ENCODE measurements around the gene LOXHD1.

LOXHD1 gene

GRCh38 chr18:46625069-46625468 lies 32.0 kb downstream of the LOXHD1 start:
- DNase-seq = no peak

GRCh38 chr18:46624127-46624526 lies 32.9 kb downstream of the LOXHD1 start:
- no peak for DNase-seq

- no peak for DNase-seq
These were observed 33.5 kb downstream of the LOXHD1 start for GRCh38 chr18:46623541-46623940.

- no peak for DNase-seq
These were observed 34.0 kb downstream of the LOXHD1 start for GRCh38 chr18:46622999-46623398.

- DNase-seq = no peak
These were observed 34.6 kb downstream of the LOXHD1 start for GRCh38 chr18:46622451-46622850.

- DNase-seq = no peak
These were observed 35.1 kb downstream of the LOXHD1 start for GRCh38 chr18:46621871-46622270.

GRCh38 chr18:46621111-46621766 lies 35.8 kb downstream of the LOXHD1 start:
- no peak for DNase-seq

- DNase-seq = no peak
These were observed 37.5 kb downstream of the LOXHD1 start for GRCh38 chr18:46619559-46619958.

GRCh38 chr18:46615720-46616119 lies 41.3 kb downstream of the LOXHD1 start:
- no peak for DNase-seq

- DNase-seq = no peak
These were observed 48.0 kb downstream of the LOXHD1 start for GRCh38 chr18:46609048-46609447.

- DNase-seq = no peak
These were observed 49.1 kb downstream of the LOXHD1 start for GRCh38 chr18:46607926-46608325.

GRCh38 chr18:46601141-46601805 lies 55.7 kb downstream of the LOXHD1 start:
- no peak for DNase-seq

GRCh38 chr18:46596119-46596518 lies 60.9 kb downstream of the LOXHD1 start:
- no peak for DNase-seq

GRCh38 chr18:46591783-46592391 lies 65.1 kb downstream of the LOXHD1 start:
- no peak for DNase-seq

- DNase-seq = no peak
These were observed 66.9 kb downstream of the LOXHD1 start for GRCh38 chr18:46590103-46590502.

- DNase-seq = no peak
These were observed 67.9 kb downstream of the LOXHD1 start for GRCh38 chr18:46588971-46589660.

GRCh38 chr18:46587600-46587999 lies 69.4 kb downstream of the LOXHD1 start:
- DNase-seq = no peak

- DNase-seq = no peak
These were observed 73.3 kb downstream of the LOXHD1 start for GRCh38 chr18:46583711-46584110.

GRCh38 chr18:46581648-46582047 lies 75.4 kb downstream of the LOXHD1 start:
- DNase-seq = no peak

GRCh38 chr18:46578987-46579386 lies 78.0 kb downstream of the LOXHD1 start:
- DNase-seq = no peak

GRCh38 chr18:46577546-46577945 lies 79.5 kb downstream of the LOXHD1 start:
- no peak for DNase-seq

- no peak for DNase-seq
These were observed 81.2 kb downstream of the LOXHD1 start for GRCh38 chr18:46575851-46576250.

- DNase-seq = no peak
These were observed 82.3 kb downstream of the LOXHD1 start for GRCh38 chr18:46574743-46575115.

Measured in NCI-H1436 treated with DMSO at 0.1 percent for 48 hours (cell line).